GM19023 (cell line): ENCODE results near the gene PLEKHN1.
"Not testable (repeated sequence)": the region's sequence is repeated elsewhere in the genome, so short reads cannot be mapped to it uniquely, and the experiment has no call there.

ENCODE experiments used
- ATAC-seq: cut with Tn5 transposase; IDR thresholded peaks from one replicate; pipeline ENCODE4 v1.9.1; 2021; ENCODE audit warnings: mild to moderate bottlenecking, moderate library complexity; ENCODE audit not compliant: unreplicated experiment

PLEKHN1 gene

GRCh38 chr1:941588-942383 is 24.5 kb upstream of the PLEKHN1 start:
- no peak for ATAC-seq

- ATAC-seq = no peak
Measured at GRCh38 chr1:942411-942821, 23.9 kb upstream of the PLEKHN1 start.

- ATAC-seq = no peak
Measured at GRCh38 chr1:942864-943533, 23.3 kb upstream of the PLEKHN1 start.

- ATAC-seq = no peak
Measured at GRCh38 chr1:943545-944340, 22.5 kb upstream of the PLEKHN1 start.

GRCh38 chr1:944341-945325 is 21.6 kb upstream of the PLEKHN1 start:
- ATAC-seq = no peak

GRCh38 chr1:945688-946556 is 20.4 kb upstream of the PLEKHN1 start:
- no peak for ATAC-seq

- ATAC-seq = not testable (repeated sequence)
Measured at GRCh38 chr1:946811-947210, 19.5 kb upstream of the PLEKHN1 start.

- no peak for ATAC-seq
Measured at GRCh38 chr1:947958-948357, 18.3 kb upstream of the PLEKHN1 start.

GRCh38 chr1:950268-950667 is 16.0 kb upstream of the PLEKHN1 start:
- no peak for ATAC-seq

GRCh38 chr1:950881-951280 is 15.4 kb upstream of the PLEKHN1 start:
- ATAC-seq = no peak

- no peak for ATAC-seq
Measured at GRCh38 chr1:951364-951763, 14.9 kb upstream of the PLEKHN1 start.

GRCh38 chr1:952201-952600 is 14.1 kb upstream of the PLEKHN1 start:
- ATAC-seq = no peak

- ATAC-seq = no peak
Measured at GRCh38 chr1:952603-953002, 13.7 kb upstream of the PLEKHN1 start.

- ATAC-seq = no peak
Measured at GRCh38 chr1:953524-954320, 12.6 kb upstream of the PLEKHN1 start.

GRCh38 chr1:954927-955326 is 11.4 kb upstream of the PLEKHN1 start:
- ATAC-seq = no peak

GRCh38 chr1:955474-955873 is 10.8 kb upstream of the PLEKHN1 start:
- ATAC-seq = no peak

- ATAC-seq = no peak
Measured at GRCh38 chr1:956636-957035, 9.6 kb upstream of the PLEKHN1 start.

GRCh38 chr1:958823-959730 is 7.2 kb upstream of the PLEKHN1 start, which contains the start of gene NOC2L:
NOC2L (minus strand) TSS chr1:959256; CDS start chr1:959240, 16 bp downstream.
- peak; percentile 83 for ATAC-seq
